Colonic mucosa (tissue), 4 donors: ENCODE measurements around the gene TTF2. TPM values are rescaled to one million over a fixed set of nuclear protein-coding genes. Genes with fewer than 3 reads are reported as not detected.

Source experiments
- DNase-seq: peaks from one replicate; pipeline ENCODE4 v3.0.0-alpha.2; 2020
- H3K27ac ChIP-seq: fragments of 200-600 bp; one replicate; pipeline ENCODE4 v1.8.0; 2021
- H3K27me3 ChIP-seq: fragments of 200-600 bp; one replicate; pipeline ENCODE4 v1.8.0; 2021
- H3K36me3 ChIP-seq: fragments of 200-600 bp; one replicate; pipeline ENCODE4 v1.8.0; 2021
- H3K4me1 ChIP-seq: fragments of 200-600 bp; one replicate; pipeline ENCODE4 v1.8.0; 2021; ENCODE audit warnings: mild to moderate bottlenecking
- H3K4me3 ChIP-seq: fragments of 200-600 bp; one replicate; pipeline ENCODE4 v1.8.0; 2021
- H3K9ac ChIP-seq, 2 donors: one replicate each; pipeline ENCODE4 v1.7.0; 2013; ENCODE audit warnings: control low read depth in 2 of 2, low read depth in 2 of 2, low read length in 2 of 2
- H3K9me3 ChIP-seq: fragments of 200-600 bp; one replicate; pipeline ENCODE4 v1.8.0; 2021
- intact Hi-C: fragments of 100-400 bp; cut with DNase I; formaldehyde crosslinking; loops from one replicate; pipeline ENCODE4 v1.14.1; 2022
- total RNA-seq, 2 donors: library from RNA; stranded (reverse); fragmentation: NEBNext Ultra II Directional in 1 of 2; extraction: Animal tissue kit (Norgen Biotek cat#: 25700) in 1 of 2; gene quantifications; one replicate each; pipeline ENCODE4 v1.2.1, GENCODE V29; 2021
- TF ChIP-seq, protein P1 (sequence below): fragments of 200-600 bp; IDR thresholded peaks from one replicate; pipeline ENCODE4 v1.8.0; 2022; ENCODE audit warnings: antibody characterized with exemption, mild to moderate bottlenecking
- donor health status: healthy.
- donor health status: DM: no; HTN: no; CAD: no.
- donor health status: DM: no; HTN: no; CAD: no.

TTF2 gene
- total RNA-seq, 2 donors from 2014 or later, result 25.0 to 50.5 TPM

DNA sequence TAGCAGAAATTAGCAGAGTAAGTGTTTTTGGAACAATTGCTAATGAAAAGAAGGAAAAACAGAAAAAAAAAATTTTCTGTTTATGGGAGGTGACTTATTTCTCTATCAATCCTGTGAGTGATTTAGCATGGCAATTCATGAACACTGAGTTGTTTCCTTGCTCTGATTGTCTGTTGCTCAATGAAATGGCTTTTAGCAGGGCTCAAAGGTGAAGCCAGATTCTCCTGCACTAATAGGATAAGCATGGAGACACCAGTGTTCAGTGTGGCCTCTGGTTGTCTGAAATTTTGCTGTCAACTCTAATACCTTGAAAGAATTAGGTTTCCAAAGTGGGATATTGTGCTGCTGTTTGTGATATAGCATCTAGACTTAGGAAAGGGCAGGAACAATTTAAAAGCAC is 45.6 kb downstream of the TTF2 start:
- no peaks in the 10 kb centered on the region for H3K27me3 ChIP-seq
- peaks cover 4% of the 10 kb centered on the region for H3K36me3 ChIP-seq
- no peaks in the 10 kb centered on the region for H3K4me1 ChIP-seq
- H3K27ac ChIP-seq, result no peak overlapping the region
- TF ChIP-seq, protein P1, sequence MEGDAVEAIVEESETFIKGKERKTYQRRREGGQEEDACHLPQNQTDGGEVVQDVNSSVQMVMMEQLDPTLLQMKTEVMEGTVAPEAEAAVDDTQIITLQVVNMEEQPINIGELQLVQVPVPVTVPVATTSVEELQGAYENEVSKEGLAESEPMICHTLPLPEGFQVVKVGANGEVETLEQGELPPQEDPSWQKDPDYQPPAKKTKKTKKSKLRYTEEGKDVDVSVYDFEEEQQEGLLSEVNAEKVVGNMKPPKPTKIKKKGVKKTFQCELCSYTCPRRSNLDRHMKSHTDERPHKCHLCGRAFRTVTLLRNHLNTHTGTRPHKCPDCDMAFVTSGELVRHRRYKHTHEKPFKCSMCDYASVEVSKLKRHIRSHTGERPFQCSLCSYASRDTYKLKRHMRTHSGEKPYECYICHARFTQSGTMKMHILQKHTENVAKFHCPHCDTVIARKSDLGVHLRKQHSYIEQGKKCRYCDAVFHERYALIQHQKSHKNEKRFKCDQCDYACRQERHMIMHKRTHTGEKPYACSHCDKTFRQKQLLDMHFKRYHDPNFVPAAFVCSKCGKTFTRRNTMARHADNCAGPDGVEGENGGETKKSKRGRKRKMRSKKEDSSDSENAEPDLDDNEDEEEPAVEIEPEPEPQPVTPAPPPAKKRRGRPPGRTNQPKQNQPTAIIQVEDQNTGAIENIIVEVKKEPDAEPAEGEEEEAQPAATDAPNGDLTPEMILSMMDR, result no peak
- no peaks in the 10 kb centered on the region for H3K9me3 ChIP-seq
- no peak overlapping the region for H3K4me3 ChIP-seq
- no peak for DNase-seq
- intact Hi-C loops, result no loop called here
- no peak overlapping the region for H3K9ac ChIP-seq

DNA sequence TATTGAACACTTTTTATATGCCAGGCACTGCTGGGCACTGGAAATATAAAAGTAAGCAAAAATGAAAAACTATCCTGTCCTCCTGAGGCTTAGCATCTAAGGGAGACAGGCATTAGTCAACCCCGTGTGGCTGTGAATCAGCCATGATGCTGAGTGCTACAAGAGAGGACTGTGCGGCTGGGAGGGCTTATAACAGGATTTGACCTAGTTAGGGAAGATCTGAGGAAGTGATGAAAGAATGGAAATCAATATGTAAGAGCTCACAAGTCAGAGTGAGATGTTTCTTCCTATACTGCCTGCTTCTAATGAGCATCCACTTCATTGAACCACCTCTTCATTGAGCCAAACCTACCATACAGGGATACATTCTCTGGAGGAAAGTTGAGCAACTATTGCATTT is 46.4 kb downstream of the TTF2 start:
- H3K9me3 ChIP-seq, result no peaks in the 10 kb centered on the region
- TF ChIP-seq, protein P1, result no peak
- H3K27ac ChIP-seq, result no peak overlapping the region
- no peaks in the 10 kb centered on the region for H3K4me1 ChIP-seq
- intact Hi-C loops, result no loop called here
- no peak overlapping the region for H3K4me3 ChIP-seq
- no peak overlapping the region for H3K9ac ChIP-seq
- no peak for DNase-seq
- peaks cover 4% of the 10 kb centered on the region for H3K36me3 ChIP-seq
- no peaks in the 10 kb centered on the region for H3K27me3 ChIP-seq

DNA sequence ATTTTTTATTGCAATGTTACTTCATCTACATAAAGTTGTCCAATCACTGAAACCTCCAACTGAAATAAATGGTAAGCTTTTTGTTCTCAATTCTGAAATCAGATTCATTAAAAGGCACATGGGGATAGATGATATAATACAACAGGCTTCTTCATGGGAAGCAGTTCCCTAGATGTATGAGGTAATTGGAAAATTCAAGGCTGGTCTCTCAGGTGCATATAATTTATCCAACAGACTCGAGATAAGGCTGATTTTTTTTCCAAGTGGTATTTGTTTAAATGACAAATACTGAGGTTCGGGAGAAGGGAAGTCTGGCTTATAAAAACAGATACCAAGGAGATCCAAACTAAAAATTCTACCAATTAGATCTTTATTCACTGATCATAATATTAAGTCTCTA is 47.2 kb downstream of the TTF2 start:
- intact Hi-C loops, result no loop called here
- no peak overlapping the region for H3K27ac ChIP-seq
- H3K9ac ChIP-seq, result no peak overlapping the region
- no peaks in the 10 kb centered on the region for H3K4me1 ChIP-seq
- DNase-seq, result no peak
- H3K27me3 ChIP-seq, result no peaks in the 10 kb centered on the region
- no peak overlapping the region for H3K4me3 ChIP-seq
- TF ChIP-seq, protein P1, result no peak
- H3K9me3 ChIP-seq, result no peaks in the 10 kb centered on the region
- no peaks in the 10 kb centered on the region for H3K36me3 ChIP-seq

DNA sequence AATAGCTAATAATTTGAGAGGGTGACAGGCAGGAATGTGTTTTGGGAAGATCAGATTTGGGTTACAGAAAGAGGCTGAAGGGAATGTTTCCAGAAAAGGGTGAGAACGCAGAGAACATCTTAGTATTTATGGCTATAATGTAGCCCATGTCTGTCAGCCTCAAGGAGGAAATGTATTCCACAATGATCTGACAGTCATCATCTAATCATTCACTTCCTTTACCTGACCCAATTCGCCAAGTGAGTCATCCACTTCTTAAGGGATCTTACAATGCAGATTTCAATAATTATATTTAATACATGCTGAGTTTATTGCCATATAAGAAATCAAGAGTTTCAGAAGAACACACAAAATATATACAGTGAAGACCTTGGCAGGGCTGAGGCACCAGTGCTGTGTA is 50.6 kb downstream of the TTF2 start:
- no peak overlapping the region for H3K27ac ChIP-seq
- DNase-seq, result no peak
- H3K36me3 ChIP-seq, result no peaks in the 10 kb centered on the region
- H3K4me1 ChIP-seq, result no peaks in the 10 kb centered on the region
- no peaks in the 10 kb centered on the region for H3K27me3 ChIP-seq
- H3K9me3 ChIP-seq, result no peaks in the 10 kb centered on the region
- H3K9ac ChIP-seq, result no peak overlapping the region
- H3K4me3 ChIP-seq, result no peak overlapping the region
- intact Hi-C loops, result no loop called here
- TF ChIP-seq, protein P1, result no peak

DNA sequence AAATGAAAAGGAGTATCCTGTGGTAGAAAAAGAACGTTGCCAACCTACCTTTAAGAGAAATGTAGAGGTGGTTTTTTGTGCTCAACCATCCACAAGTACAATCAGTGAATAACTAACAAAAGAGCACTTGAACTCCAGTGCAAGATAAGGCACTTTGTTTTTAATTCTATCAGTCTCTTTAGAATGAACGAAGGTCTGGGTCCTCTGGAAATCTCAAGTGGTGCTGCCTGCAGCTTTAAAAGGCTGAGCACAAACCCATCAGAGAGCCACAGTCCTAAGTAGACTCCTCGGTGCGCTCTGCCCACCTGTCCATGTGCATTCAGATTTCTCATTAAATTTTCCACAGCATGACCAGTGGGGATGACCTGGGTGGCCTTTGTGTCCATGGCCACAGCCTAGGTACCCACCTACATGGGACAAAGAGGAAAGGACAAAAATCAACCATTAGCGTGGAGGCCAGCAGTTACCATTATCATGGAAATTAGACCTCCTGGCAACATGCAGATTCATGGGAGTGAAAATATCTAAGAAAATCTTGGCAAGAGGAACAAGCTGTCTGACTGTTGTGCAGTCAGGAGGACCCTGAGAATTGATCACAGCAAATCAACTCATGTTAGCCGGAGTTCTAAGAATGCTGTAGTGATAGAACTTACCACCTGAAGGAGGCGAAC is 52.1 kb downstream of the TTF2 start:
- H3K9ac ChIP-seq, result no peak overlapping the region
- no peak overlapping the region for H3K4me3 ChIP-seq
- intact Hi-C loops, result no loop called here
- DNase-seq, result no peak
- H3K4me1 ChIP-seq, result no peaks in the 10 kb centered on the region
- H3K36me3 ChIP-seq, result no peaks in the 10 kb centered on the region
- H3K9me3 ChIP-seq, result no peaks in the 10 kb centered on the region
- H3K27ac ChIP-seq, result no peak overlapping the region
- TF ChIP-seq, protein P1, result no peak
- H3K27me3 ChIP-seq, result no peaks in the 10 kb centered on the region
